ENCODE data around the gene SSR4.
"Not testable (repeated sequence)": the region's sequence is repeated elsewhere in the genome, so short reads cannot be mapped to it uniquely, and the experiment has no call there.

Gene SSR4

GRCh38 chrX:153804100-153804595 is 9.7 kb downstream of the SSR4 start:
- DNase-seq (ENCODE audit: low read depth in 2 of 2): no peak

GRCh38 chrX:153804621-153805020 is 10.2 kb downstream of the SSR4 start:
- no peak for DNase-seq (ENCODE audit: low read depth in 2 of 2)

- no peak for DNase-seq (ENCODE audit: low read depth in 2 of 2)
These were observed 11.0 kb downstream of the SSR4 start for GRCh38 chrX:153805436-153805835.

- no peak for DNase-seq (ENCODE audit: low read depth in 2 of 2)
These were observed 12.6 kb downstream of the SSR4 start for GRCh38 chrX:153806999-153807575.

GRCh38 chrX:153807976-153808375 is 13.5 kb downstream of the SSR4 start:
- DNase-seq (ENCODE audit: low read depth in 2 of 2): no peak

- DNase-seq (ENCODE audit: low read depth in 2 of 2): no peak
These were observed 17.8 kb downstream of the SSR4 start for GRCh38 chrX:153812220-153812619.

- DNase-seq (ENCODE audit: low read depth in 2 of 2): no peak
These were observed 18.7 kb downstream of the SSR4 start for GRCh38 chrX:153813161-153813560.

GRCh38 chrX:153814591-153815315 is 20.3 kb downstream of the SSR4 start:
- no peak for DNase-seq (ENCODE audit: low read depth in 2 of 2)

GRCh38 chrX:153816831-153817690 is 22.6 kb downstream of the SSR4 start:
- DNase-seq (ENCODE audit: low read depth in 2 of 2): no peak

GRCh38 chrX:153818064-153818463 is 23.6 kb downstream of the SSR4 start:
- not testable (repeated sequence) for DNase-seq (ENCODE audit: low read depth in 2 of 2)

GRCh38 chrX:153818571-153819383 is 24.3 kb downstream of the SSR4 start:
- DNase-seq (ENCODE audit: low read depth in 2 of 2): peak in 1 of 2 donors; percentile 19

- no peak for DNase-seq (ENCODE audit: low read depth in 2 of 2)
These were observed 25.0 kb downstream of the SSR4 start for GRCh38 chrX:153819384-153820040.

- DNase-seq (ENCODE audit: low read depth in 2 of 2): no peak
These were observed 26.1 kb downstream of the SSR4 start for GRCh38 chrX:153820601-153821000.

GRCh38 chrX:153821066-153821465 is 26.6 kb downstream of the SSR4 start:
- DNase-seq (ENCODE audit: low read depth in 2 of 2): no peak

- DNase-seq (ENCODE audit: low read depth in 2 of 2): no peak
These were observed 29.9 kb downstream of the SSR4 start for GRCh38 chrX:153824348-153824747.

GRCh38 chrX:153825042-153825441 is 30.6 kb downstream of the SSR4 start:
- no peak for DNase-seq (ENCODE audit: low read depth in 2 of 2)

- no peak for DNase-seq (ENCODE audit: low read depth in 2 of 2)
These were observed 32.5 kb downstream of the SSR4 start for GRCh38 chrX:153827016-153827415.

GRCh38 chrX:153827903-153828302 is 33.4 kb downstream of the SSR4 start:
- no peak for DNase-seq (ENCODE audit: low read depth in 2 of 2)

- no peak for DNase-seq (ENCODE audit: low read depth in 2 of 2)
These were observed 33.8 kb downstream of the SSR4 start for GRCh38 chrX:153828308-153828707.

GRCh38 chrX:153828723-153829548 is 34.5 kb downstream of the SSR4 start:
- no peak for DNase-seq (ENCODE audit: low read depth in 2 of 2)

GRCh38 chrX:153829549-153829798 is 35.0 kb downstream of the SSR4 start:
- DNase-seq (ENCODE audit: low read depth in 2 of 2): no peak
